ENCODE results near the gene GJA3.

Gene GJA3

GRCh38 chr13:20127562-20128458 lies 33.0 kb downstream of the GJA3 start:
- DNase-seq: peak; percentile 91

DNA sequence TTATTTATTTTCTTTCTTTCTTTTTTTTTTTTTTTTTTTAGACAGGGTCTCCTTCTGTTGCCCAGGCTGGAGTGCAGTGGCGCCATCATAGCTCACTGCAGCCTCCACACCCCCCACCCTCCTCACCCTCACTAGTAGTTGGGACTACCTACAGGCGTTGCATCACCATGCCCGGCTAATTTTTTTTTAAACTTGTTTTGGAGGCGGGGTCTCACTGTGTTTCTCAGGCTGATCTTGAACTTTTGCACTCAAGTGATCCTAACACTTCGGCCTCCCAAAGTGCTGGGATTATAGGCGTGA lies 33.6 kb downstream of the GJA3 start:
- DNase-seq: no peak

GRCh38 chr13:20126541-20127261 lies 34.2 kb downstream of the GJA3 start:
- no peak for DNase-seq

GRCh38 chr13:20125783-20126165 lies 35.1 kb downstream of the GJA3 start:
- no peak for DNase-seq

- no peak for DNase-seq
Measured at GRCh38 chr13:20125129-20125782, 35.6 kb downstream of the GJA3 start.

DNA sequence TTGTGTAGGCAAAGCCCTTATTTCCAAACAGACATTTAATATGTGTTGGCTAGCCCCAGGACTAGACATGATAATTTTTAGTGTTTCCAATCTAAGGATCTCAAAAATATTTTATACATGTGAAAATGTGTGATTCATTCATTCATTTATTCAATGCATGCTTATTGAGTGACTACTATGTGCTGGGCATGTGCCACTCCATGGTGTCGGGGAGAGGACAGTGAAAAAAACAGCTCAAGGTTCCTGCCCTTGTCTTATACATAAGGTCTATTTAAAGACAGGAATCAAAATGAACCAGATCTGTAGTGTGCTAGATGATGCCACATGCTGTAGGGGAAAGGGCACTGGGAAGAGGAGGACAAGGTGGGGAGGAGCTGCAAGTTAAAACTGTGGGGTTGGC lies 36.5 kb downstream of the GJA3 start:
- DNase-seq: no peak

GRCh38 chr13:20121159-20121525 lies 39.7 kb downstream of the GJA3 start:
- DNase-seq: no peak

GRCh38 chr13:20119960-20120359 lies 40.9 kb downstream of the GJA3 start:
- no peak for DNase-seq

- DNase-seq: peak; percentile 79
Measured at GRCh38 chr13:20118268-20119140, 42.3 kb downstream of the GJA3 start.

DNA sequence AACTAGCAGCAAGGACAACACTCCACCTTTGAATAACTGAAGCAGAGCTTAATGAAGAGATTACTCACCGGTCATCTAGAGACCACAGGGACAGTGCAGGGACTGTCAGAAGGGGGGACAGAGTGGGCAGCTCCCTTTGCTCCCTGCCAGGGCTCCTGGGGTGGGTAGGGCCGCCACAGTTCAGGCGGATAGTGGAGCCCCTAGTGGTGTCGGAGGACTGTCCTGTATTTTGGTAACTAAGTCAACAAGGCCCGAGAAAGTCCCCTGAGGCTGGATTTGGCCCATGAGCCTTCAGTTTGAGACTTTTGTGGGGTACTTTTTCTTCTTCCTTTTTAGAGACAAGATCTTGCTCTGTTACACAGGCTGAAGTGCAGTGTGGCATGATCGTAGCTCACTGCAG lies 44.6 kb downstream of the GJA3 start:
- no peak for DNase-seq

- no peak for DNase-seq
Measured at GRCh38 chr13:20114066-20114610, 46.7 kb downstream of the GJA3 start.

DNA sequence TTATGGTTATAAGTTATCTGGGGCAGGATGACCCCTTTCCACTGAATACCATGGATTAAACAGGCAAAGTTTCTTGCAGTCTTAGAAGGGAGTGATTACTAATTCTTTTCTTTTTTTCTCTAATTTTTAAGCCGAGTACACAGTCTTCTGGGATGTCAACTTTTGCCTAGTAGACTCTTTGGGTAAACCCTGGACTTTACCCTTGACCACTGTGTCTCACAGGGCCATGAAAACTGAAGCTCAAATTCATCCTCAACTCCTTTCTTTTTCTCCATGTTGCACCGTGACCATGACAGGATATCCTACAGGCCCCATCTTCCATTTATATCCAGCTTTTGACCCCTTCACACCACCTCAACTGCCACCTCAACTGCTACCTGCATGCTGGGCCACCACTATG lies 51.8 kb downstream of the GJA3 start:
- DNase-seq: no peak

DNA sequence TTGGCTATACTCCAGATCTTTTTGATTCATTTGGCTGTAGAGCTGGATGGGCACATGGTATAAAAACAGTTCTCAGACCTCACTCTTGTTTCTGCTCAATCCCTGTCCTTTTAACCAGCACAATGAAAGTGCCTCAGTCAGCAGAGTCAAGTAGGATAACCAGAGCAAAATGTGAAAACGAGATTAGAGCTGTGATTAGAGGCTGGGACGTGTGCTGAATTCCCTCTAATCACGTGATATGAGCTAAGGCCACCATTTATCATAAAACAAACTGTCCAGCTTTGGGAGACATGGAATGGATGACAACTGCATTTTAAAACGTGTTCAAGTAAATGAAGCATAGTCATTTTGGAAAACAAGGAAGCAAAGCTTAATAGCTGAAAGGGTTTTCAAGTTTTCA lies 54.1 kb downstream of the GJA3 start:
- no peak for DNase-seq

DNA sequence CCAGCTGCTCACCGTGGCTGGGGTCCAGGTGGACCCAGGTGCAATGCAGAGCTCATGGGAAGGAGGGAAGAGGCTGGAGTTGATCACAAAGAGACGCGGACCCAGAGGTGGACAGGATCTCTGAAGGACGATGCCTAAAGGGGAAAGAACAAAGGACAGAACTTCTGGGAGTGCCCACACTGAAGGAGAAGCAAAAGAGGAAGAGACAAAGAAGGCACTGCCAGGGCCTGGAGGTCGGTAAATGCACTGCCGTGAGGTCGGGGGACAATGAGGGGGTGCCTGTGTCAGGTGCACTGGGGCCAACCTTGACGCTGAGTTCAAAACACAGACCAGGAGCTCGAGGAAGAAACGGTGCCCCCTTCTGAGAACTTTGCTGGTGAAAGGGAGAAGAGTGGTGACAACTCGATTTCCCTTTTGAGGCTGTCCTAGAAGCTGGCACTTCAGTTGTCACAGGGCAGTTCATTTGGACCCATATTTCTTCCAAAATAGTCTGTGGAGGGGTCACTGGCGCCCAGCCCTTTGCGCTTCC lies 55.6 kb downstream of the GJA3 start:
- DNase-seq: no peak

DNA sequence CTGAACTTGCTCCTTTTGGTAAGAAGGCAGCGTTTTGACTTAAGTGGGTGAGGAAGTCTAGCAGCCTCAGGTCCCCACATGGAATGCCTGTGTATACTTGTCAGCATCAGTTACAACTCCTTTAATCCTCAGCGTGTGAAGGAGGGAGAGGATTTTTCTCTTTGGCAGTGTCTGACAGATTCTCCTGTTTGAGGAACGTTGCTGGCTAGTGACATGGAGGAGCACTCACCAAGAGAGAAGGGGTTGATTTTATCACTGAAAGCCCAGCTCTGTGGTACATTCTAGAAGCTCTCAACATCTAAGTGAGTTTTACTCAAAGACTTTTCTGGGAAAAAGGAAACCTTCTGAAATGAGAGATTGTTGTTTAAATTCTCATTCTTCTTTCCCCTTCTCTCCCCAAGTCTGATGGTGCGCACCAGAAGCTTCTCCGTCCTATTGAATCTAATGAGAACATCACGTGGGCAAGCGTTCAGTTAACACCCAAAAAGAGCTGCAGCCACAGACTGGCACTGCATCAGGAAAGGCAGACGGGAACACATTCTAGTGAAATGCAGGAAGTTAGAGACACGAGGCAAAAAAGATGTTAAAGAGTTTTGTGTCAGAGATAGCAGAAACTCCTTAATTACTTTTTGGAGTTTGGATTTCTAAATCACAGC lies 58.2 kb downstream of the GJA3 start:
- no peak for DNase-seq

DNA sequence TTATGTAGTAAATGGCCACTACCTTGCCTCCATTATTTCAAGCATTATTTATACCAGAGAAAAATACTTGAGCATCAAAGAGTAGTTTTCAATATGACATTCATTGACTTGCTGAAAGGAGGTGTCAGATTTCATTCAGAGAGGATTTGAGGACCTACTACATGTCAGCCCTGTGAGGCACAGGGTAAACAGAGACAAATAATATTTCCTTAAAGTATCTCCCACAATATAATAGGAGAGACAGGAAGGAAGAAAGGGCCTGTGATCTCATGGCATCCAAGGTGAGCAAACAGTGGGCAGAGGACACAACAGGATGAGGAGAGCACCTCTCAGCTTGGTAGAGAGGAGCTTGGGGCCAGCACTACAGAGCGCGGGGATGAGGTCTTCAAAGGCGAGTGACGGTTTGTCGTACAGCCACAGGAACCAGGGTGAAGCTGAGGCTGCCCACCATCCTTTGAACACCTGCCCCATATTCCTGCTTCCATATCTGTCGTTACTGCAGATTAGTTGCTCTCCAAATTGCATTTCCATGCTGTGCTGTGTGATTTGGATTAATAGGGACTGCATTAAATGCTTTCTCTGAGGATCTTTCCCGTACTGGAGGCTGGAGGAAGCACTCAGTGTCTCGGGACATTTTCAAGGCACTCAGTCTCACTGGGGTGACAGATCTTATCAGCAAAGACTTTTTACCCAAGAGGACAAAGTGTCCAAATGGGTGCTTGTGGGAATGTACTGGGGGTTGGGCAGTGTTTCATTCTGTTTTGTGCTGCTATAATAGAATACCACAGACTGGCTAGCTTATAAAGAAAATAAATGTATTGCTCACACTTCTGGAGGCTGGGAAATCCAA lies 59.2 kb downstream of the GJA3 start:
- DNase-seq: no peak

- no peak for DNase-seq
Measured at GRCh38 chr13:20099319-20099718, 61.5 kb downstream of the GJA3 start.

- DNase-seq: no peak
Measured at GRCh38 chr13:20093951-20094350, 66.9 kb downstream of the GJA3 start.

DNA sequence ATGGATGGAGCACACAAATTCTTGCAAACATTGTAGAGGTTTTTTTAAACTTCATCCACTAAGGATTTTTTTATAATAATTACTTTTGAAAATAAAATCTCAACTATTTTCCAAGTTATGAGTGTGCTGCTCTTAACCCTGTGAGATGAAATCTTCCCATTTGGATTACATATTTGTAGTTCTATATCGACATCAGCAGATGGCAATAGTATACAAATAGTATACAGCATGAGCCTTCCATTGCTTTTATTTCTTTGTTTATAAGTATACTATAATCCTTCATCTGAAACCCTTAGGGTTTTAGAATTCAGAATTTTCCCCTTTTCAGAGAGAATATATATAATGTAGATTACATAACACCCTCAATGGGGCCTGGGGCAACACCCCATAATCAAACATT lies 70.5 kb downstream of the GJA3 start:
- DNase-seq: no peak
